ACHN (cell line): Measurements from ENCODE around the gene CXCR3.
"Not testable (repeated sequence)": the region's sequence is repeated elsewhere in the genome, so short reads cannot be mapped to it uniquely, and the experiment has no call there.

Experiments
- DNase-seq: peaks from one replicate; pipeline ENCODE4 v3.0.0-alpha.2; 2015
- in situ Hi-C: cut with HindIII; loops from 2 replicates; pipeline ENCODE4 v1.10.0; 2017; ENCODE audit warnings: low sequenced_read_pairs, low pct_ligation_motif_present, low pct_unique_long_range_greater_than_20kb

Gene CXCR3

DNA sequence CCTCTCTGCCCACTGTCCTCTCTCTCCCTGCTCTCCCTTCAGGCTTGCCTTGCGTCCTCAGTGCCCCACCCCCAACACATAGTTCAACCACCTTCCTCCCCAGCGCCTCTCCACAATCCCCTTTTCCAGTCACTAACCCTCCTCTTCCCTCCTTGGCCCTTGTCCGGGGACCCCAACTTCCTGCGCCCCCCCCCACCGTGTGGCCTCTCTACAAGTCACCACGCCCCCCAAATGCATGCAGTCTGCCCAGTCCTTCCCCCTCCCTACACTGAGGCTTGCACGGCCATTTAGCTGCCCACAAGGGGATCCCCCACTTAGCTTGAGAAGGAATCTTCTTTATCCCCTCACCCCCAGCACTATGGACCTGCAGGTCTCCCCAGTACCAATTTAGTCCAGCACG is 569 bp downstream of the CXCR3 start:
- no peak for DNase-seq
- in situ Hi-C loops, result no loop called here

DNA sequence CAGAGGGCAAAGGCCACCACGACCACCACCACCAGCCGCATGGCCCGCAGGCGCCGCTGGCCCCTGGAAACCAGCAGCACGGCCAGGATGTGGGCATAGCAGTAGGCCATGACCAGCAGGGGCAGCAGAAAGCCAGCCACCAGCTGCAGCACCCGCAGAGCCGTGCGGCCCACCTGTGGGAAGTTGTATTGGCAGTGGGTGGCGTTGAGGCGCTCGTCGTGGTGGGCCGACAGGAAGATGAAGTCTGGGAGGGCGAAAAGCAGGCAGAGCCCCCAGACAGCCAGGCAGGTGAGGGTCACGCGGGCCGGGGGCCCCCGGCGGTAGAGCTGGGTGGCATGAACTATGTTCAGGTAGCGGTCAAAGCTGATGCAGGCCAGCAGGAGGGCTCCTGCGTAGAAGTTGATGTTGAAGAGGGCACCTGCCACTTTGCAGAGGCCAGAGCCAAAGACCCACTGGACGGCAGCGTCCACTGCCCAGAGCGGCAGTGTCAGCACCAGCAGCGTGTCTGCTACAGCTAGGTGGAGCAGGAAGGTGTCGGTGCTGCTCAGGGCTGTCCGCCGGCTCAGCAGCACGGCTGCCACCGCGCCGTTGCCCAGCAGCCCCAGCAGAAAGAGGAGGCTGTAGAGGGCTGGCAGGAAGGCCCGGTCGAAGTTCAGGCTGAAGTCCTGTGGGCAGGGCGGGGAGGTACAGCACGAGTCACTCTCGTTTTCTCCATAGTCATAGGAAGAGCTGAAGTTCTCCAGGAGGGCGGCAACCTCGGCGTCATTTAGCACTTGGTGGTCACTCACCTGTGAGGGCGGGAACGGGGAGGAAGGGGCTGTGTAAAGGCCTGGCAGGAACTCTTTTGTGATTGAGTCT is 1.4 kb downstream of the CXCR3 start:
- in situ Hi-C loops, result no loop called here
- DNase-seq, result no peak

DNA sequence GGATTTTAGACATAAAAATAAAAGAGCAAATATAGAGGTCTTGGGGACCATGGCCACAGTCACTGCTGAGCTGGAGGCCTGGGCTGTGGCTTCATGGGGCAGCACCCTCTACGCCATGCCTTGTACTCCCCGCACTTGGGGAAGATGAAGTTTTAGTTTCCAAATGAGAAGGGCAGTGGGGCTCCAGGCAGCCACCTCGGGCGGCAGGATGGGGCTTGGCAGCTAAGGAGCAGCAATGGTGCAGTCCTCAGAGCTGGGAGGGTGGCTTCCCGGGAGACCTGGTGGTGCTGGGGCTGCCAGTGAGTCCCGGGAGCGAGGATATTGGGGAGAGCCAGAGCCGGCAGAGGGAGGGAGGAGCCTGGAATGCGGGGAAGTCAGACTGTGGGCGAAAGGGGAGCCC is 2.4 kb downstream of the CXCR3 start:
- in situ Hi-C loops, result no loop called here
- DNase-seq, result no peak

DNA sequence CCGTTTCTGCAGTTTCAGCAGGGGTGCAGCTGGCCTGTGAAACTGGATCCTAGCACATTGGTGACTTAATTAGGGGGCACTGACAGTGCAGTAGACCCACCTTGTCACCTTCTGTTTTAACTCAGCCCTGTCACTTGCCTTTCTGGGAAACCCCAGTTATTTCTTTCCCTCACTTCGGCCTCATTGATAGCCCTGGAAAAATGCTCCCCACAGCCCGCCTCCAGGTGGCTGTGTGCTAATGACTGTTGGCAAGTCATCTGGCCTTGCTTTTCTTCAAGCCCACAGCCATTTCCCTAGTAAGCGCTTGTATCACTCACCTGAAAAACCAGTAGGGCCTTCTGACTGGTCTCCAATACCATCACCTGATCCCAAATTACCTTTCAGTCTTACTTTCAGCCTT is 3.3 kb downstream of the CXCR3 start:
- DNase-seq, result no peak
- in situ Hi-C loops, result no loop called here

DNA sequence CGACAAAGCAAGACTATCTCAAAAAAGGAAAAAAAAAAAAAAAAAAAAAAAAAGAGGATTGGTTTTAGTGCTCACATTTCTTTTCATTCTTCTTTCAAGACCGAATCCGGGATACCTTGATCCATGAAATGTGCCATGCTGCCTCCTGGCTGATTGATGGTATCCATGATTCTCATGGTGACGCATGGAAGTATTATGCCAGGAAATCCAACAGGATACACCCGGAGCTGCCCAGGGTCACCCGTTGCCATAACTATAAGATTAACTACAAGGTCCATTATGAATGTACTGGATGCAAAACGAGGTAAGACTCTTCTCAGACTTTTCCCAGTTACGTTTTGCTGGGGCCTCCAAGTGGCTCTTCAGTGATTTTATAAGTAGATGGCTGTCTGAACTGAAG is 6.1 kb downstream of the CXCR3 start:
- in situ Hi-C loops, result no loop called here
- no peak for DNase-seq

DNA sequence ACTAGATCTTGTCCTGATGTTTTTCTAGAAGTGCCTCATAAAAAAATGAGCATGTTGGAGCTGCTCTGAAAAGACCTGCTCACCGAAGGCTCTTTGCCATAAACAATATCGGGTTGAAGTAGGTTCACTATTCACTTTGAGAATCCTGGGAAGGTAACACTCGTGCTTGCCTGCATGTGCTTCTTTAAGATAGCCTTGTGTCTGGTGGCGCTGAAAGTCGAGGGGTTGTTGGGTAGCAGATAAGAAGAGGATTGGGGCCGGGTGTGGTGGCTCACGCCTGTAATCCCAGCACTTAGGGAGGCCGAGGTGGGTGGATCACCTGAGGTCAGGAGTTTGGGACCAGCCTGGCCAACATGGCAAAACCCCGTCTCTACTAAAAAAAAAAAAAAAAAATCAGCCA is 6.6 kb downstream of the CXCR3 start:
- in situ Hi-C loops, DNase-seq: not testable (repeated sequence)

DNA sequence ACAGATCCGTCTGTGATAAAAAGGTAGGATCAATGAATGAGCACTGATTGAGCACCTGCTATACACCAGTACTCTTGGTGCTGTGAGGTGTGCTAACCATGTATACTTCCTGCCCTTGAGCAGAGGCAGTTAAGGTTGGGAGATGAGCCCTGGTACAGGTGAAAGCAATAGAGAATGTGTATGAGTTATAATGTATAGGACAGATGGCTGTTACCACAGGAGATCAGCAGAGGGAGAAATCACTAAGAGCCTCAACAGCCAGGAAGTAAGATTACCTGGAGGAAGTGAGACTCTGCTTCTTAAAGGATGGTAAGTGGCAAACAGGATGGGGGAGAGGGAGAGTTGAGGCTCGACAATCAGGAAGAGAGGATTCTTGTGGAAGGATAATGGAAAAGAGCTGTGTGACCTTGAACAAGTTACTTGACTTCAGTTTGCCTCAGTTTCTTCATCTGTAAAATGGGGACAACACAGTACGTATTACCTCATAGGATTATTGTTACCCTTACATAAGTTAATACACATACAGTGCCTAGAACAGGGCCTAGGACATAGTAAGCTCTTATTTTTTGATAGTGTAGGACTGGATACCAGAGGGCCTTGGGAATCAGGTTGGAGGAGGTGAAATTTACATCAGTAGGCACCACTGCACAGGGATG is 9.1 kb downstream of the CXCR3 start:
- no peak for DNase-seq
- in situ Hi-C loops, result no loop called here

DNA sequence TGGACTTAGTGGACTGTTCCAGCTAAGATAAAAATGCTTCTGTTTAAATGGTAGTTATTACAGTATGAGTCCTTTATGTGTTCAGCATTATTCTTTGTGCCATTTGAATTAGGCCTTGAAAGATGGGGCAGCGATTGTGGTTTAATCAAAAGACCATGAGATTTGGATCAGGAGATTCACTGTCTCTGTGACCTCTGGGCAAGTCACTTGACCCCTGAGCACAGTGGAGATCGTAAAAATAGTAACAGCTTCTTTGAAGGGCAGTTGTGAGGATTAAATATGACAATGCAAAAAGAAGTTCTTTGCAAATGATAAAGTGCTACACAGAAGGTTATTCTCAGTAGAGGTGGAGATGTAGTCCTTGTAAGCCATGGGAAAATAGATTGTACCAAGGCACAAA is 10.8 kb downstream of the CXCR3 start:
- DNase-seq, result no peak
- in situ Hi-C loops, result no loop called here

DNA sequence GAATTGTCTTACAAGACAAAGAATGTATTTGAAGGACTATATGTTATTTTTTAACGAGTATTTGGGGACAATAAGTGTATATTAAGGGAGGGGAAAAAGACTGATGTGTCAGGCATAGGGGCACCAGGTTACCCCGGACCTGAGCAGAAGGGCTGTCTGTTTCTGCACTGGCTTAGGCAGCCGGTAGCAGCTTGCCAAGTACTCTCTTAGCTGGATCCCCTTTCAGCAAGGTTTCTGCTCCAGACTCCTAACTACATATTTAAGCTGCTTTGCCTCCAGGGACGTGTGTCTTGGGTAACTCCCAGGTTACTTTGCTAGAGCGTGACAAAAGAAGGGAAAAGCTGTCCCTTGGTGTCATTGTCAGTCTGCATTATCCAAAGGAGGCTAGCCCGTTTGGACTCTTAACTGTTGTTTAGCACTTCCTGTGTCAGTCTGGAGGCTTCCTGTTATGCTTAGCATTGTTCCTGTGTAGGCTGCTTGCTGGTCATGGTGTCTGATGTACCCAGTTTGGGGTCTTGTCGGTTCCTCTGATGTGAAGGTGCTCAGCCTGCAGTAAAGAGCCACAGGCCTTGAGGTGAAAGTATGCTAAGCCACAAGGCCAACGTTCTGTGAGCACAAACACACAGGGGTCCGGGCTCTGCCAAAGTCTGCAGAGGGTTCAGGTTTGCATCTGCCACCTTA is 11.6 kb downstream of the CXCR3 start:
- in situ Hi-C loops, result no loop called here
- DNase-seq, result no peak

DNA sequence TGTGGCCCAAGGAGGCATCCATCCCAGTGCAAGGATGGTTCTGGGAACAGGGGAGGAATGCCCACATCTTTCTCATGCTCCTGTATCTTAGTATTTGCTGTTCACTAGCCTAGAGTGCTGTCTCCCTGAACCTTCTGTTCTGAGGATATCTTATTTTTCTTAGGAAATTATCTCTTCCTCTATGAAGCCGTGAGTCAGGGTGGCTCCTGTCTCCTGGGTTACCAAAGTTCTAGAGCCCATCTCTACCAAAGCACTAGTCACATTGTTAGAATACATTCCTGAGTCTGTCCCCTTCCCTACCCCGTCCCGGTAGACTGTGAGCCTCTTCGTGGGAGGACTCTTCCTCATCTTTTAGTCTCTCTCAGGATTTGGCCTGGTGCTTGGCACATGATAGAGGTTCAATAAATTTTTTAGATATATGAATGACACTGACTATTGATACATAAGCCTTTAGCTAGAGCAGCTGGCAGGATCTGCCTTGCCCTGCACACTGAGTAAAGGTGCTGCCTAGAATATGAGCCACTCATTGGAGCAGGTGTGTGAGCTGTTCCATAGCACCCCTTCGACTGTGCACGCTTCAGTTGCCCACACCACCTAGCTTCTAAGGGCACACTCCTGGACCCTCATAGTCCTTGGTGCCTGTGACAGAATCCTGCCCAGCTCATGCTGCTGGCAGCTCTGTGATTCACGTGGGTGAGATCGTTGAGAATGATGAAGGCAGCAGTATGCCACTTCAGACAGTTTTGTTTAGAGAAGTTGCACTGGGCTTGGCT is 13.3 kb downstream of the CXCR3 start:
- in situ Hi-C loops, result no loop called here
- DNase-seq, result no peak

DNA sequence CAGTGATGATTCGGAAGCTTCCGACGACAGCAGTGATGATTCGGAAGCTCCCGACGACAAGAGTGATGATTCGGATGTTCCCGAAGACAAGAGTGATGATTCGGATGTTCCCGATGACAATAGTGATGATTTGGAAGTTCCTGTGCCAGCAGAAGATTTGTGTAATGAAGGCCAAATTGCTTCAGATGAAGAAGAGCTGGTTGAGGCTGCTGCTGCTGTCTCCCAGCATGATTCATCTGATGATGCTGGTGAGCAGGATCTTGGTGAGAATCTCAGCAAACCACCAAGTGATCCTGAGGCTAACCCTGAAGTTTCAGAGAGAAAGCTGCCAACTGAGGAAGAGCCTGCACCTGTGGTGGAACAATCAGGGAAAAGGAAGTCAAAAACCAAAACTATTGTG is 14.2 kb downstream of the CXCR3 start:
- in situ Hi-C loops, result no loop called here
- no peak for DNase-seq

DNA sequence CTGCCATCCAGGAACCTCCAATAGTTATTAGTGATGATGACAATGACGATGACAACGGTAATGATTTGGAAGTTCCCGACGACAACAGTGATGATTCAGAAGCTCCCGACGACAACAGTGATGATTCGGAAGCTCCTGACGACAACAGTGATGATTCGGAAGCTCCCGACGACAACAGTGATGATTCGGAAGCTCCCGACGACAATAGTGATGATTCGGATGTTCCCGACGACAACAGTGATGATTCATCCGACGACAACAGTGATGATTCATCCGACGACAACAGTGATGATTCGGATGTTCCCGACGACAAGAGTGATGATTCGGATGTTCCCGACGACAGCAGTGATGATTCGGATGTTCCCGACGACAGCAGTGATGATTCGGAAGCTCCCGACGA is 14.7 kb downstream of the CXCR3 start:
- in situ Hi-C loops, result no loop called here
- no peak for DNase-seq

DNA sequence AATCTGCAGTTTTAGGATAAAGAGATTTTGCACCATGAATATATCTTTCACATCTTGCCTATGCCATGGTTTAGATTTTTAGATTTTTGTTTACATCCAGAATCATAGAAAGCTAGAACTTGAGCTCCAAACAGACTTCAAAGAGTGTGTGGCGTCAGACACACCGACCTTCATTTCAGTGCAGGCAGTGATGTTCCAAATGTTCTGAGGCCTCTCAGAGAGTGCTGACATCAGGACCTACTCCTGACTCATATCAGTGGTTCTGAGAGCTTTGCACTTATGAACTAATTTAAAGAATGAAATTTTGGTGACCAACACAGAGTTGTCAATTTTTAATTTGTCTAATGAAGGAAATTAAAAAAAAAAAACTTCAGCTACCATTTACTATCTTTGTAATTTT is 18.3 kb downstream of the CXCR3 start:
- in situ Hi-C loops, result no loop called here
- no peak for DNase-seq

DNA sequence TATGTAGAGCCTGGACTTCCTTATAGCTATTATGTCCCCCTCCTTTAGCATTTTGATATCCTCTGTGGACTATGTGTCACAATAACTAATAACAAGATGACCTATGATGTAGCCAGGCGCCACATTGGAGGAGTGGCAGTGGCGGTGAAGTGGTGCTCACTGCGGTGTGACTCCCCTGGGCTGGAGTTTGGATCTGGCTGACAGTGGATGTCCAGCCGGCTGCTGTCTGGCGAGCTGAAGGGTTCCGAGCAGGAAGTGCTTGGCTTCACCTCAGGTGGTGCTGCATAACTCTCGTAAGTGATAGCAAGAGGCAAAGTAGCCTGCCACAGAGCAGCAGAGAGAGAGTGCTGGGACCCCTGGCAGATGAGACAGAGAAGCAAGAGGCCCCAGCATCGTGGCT is 25.1 kb downstream of the CXCR3 start:
- in situ Hi-C loops, DNase-seq: not testable (repeated sequence)

DNA sequence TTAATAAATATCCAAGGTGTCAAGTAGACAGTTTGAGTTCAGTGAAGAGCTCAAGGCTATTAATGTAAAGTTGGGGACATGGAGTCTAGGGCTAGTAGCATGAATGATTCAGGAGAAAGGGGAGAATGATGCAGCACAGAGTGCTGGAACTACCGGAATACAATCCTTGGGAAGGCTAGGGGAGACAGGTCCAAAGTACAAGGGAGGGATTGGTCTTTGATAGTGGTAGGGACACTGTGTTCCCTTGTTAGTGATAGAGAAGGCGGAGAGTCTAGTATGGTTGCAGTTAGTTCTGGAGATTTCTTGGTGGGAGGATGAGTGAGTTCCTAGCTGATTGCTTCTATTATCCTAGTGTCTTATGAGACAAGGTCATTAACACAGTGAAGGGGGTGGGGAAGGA is 31.4 kb downstream of the CXCR3 start:
- no peak for DNase-seq
- in situ Hi-C loops, result no loop called here

DNA sequence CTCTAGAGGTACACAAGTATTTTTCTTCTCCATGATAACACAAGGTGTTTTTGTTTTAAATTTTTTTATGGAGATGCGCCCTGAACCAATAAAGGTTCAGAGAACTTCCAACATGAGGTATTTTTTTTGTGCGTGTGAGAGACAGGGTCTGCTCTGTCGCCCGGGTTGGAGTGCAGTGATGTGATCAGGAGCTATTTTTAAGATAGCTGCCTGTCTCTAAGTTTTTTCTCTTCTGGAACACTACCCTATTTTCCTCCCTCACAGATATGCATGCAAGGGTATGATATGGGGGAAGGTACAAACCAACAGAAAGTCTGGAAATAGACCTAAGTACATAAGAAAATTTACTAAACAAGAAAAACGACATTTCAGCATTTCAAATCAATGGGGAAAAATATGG is 37.1 kb downstream of the CXCR3 start:
- no peak for DNase-seq
- in situ Hi-C loops, result no loop called here

DNA sequence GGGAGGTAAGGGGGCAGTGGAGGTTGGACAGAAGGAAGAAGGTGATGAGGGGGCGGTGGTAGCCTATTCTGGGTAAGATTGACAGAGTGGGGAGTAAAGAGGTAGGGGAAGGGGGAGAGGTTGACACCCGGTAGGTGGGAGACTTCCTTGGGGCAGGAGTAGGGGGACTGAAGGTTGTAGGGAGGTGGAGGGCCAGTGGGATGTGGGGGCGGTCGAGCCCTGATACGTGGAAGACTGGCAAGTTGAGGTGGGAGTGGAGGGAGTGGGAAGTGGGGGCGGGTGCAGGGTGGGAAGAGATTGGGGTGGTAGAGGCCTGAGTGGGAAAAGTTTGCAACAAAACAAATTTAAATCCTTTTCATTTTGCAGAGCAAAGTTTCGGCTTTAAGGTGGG is 38.3 kb downstream of the CXCR3 start:
- DNase-seq, result no peak
- in situ Hi-C loops, result no loop called here

DNA sequence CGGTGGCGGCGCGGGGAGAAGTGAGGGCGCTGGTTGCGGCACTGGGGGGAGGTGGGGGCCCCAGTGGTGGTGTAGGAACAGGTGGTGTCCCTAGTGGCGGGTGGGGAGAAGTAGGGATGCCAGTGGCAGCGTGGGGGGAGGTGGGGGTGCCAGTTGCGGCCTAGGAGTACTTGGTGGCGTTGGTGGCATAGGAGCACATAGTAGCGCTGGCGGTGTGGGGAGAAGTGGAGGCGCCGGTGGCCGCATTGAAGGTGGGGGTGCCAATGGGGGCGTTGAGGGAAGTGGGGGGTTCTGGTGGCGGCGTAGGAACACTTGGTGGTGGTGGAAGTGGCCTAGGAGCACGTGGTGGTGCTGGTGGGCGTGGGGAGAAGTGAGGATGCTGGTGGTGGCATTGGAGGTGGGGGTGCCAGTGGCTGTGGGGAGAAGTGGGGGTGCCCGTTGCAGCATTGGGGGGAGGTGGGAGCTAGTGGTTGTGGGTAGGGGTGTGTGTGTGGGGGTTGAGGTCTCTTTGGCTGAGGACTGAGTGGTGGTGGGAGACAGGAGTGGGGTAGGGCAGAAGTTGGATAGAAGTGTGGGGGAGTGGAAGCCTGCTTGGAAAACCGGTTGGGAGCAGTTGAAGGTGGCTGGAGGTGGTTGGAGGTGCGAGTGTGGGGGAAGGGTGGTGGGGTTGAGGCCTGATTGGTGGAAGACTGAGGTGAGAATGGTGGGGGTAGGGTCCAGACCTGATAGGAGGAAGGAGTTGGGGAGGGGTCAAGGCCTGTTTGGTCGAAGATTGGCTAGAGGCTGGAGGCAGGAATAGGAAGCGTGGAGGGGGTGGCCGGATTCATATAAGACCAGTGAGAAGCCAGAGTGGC is 38.9 kb downstream of the CXCR3 start:
- DNase-seq, result no peak
- in situ Hi-C loops, result no loop called here
